Parathyroid adenoma (tissue), 2 donors: ENCODE results near the gene AMN1.
A peak's percentile ranks its signal among the peaks of the same experiment; 100 is the strongest.
"Not testable (repeated sequence)": the region's sequence is repeated elsewhere in the genome, so short reads cannot be mapped to it uniquely, and the experiment has no call there.

ENCODE experiments used
- H2AFZ ChIP-seq: fragments of 300-600 bp; sonication (generic); one replicate; pipeline ENCODE4 v1.7.0; 2017; ENCODE audit warnings: antibody characterized with exemption, mild to moderate bottlenecking
- H3K27ac ChIP-seq: fragments of 300-600 bp; sonication (generic); one replicate; pipeline ENCODE4 v1.7.0; 2017
- H3K27me3 ChIP-seq: fragments of 300-600 bp; sonication (generic); one replicate; pipeline ENCODE4 v1.7.0; 2017; ENCODE audit warnings: low read length; ENCODE audit not compliant: control insufficient read depth, insufficient read depth
- H3K36me3 ChIP-seq: fragments of 300-600 bp; sonication (generic); one replicate; pipeline ENCODE4 v1.7.0; 2017; ENCODE audit warnings: low read length; ENCODE audit not compliant: control insufficient read depth, insufficient read depth
- H3K4me1 ChIP-seq: fragments of 300-600 bp; sonication (generic); one replicate; pipeline ENCODE4 v1.7.0; 2017; ENCODE audit warnings: control low read depth
- H3K4me2 ChIP-seq: fragments of 300-600 bp; sonication (generic); one replicate; pipeline ENCODE4 v1.7.0; 2017; ENCODE audit warnings: low read length
- H3K4me3 ChIP-seq: fragments of 300-600 bp; sonication (generic); one replicate; pipeline ENCODE4 v1.7.0; 2017; ENCODE audit warnings: low read depth, low read length
- H3K79me2 ChIP-seq: fragments of 300-600 bp; sonication (generic); one replicate; pipeline ENCODE4 v1.7.0; 2017; ENCODE audit warnings: control low read depth
- H3K9ac ChIP-seq: fragments of 300-600 bp; sonication (generic); one replicate; pipeline ENCODE4 v1.7.0; 2017; ENCODE audit warnings: mild to moderate bottlenecking
- H3K9me3 ChIP-seq: fragments of 300-600 bp; sonication (generic); one replicate; pipeline ENCODE4 v1.7.0; 2017; ENCODE audit warnings: low read length; ENCODE audit not compliant: control insufficient read depth
- TF ChIP-seq, protein P1 (sequence below): fragments of 300-600 bp; sonication (generic); IDR thresholded peaks from one replicate; pipeline ENCODE4 v1.7.0; 2017; ENCODE audit warnings: antibody characterized with exemption, mild to moderate bottlenecking
- donor health status: primary hyperparathyroidism.

Gene AMN1

GRCh38 chr12:31687101-31687527, 41.7 kb downstream of the AMN1 start:
- H3K36me3 ChIP-seq = no peaks in the 10 kb centered on the region
- no peak overlapping the region for H3K27ac ChIP-seq
- H3K9ac ChIP-seq = no peak overlapping the region
- TF ChIP-seq, protein P1, sequence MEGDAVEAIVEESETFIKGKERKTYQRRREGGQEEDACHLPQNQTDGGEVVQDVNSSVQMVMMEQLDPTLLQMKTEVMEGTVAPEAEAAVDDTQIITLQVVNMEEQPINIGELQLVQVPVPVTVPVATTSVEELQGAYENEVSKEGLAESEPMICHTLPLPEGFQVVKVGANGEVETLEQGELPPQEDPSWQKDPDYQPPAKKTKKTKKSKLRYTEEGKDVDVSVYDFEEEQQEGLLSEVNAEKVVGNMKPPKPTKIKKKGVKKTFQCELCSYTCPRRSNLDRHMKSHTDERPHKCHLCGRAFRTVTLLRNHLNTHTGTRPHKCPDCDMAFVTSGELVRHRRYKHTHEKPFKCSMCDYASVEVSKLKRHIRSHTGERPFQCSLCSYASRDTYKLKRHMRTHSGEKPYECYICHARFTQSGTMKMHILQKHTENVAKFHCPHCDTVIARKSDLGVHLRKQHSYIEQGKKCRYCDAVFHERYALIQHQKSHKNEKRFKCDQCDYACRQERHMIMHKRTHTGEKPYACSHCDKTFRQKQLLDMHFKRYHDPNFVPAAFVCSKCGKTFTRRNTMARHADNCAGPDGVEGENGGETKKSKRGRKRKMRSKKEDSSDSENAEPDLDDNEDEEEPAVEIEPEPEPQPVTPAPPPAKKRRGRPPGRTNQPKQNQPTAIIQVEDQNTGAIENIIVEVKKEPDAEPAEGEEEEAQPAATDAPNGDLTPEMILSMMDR = no peak
- no peak overlapping the region for H3K4me2 ChIP-seq
- H2AFZ ChIP-seq = no peak overlapping the region
- H3K4me1 ChIP-seq = no peaks in the 10 kb centered on the region
- H3K27me3 ChIP-seq = no peaks in the 10 kb centered on the region
- no peaks in the 10 kb centered on the region for H3K79me2 ChIP-seq
- H3K9me3 ChIP-seq = no peaks in the 10 kb centered on the region
- no peak overlapping the region for H3K4me3 ChIP-seq

GRCh38 chr12:31685801-31686200, 43.0 kb downstream of the AMN1 start:
- Histone ChIP-seq H3K27me3 (no peaks in the 10 kb centered on the region), H3K4me1 (no peaks in the 10 kb centered on the region), H3K79me2 (no peaks in the 10 kb centered on the region), H3K4me3 (no peak overlapping the region), H2AFZ (no peak overlapping the region), H3K4me2 (no peak overlapping the region), H3K9ac (no peak overlapping the region), H3K9me3 (no peaks in the 10 kb centered on the region), H3K36me3 (peaks cover 2% of the 10 kb centered on the region), H3K27ac (no peak overlapping the region)
- TF ChIP-seq, protein P1 = no peak

DNA sequence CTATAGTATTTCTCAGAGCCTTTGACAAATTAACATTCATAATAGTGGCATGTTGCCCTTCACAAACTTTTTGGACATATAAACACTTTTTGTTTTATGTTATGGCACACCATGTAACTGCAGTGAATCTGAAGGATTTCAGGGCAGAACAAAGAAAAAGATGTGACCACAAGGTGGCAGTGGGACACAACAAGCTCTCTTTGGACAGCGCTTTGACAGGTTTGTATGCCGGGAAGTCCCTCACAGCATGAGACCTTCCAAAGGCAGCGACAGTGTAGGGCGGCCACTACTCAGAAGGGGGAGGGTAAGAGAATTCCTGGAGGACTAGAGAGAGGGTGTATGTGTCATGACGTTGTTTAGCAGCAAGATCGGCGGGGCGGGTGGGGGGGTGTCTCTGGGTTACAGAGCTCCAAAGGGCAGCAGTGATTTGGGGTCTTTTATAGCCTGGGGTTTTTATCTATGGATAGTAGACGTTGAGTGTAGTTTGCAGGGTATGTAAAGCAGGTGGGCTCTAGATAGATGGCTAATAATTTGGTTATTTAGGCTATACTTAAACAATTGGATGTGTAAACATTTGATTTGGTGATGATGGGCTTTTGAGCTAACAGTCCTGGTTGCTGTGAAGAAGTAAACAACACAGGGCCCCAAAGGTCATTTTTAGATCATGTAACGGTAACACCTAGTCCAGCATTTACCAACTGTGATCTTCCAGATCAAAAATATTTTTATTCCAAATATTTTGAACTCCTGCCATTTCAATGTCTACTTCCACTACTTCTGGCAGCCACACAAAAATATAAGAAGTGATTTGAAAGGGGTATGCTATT, 46.5 kb downstream of the AMN1 start:
- TF ChIP-seq, protein P1 = peak; percentile 60
- no peaks in the 10 kb centered on the region for H3K9me3 ChIP-seq
- no peak overlapping the region for H3K27ac ChIP-seq
- no peak overlapping the region for H3K9ac ChIP-seq
- H3K4me3 ChIP-seq = no peak overlapping the region
- no peak overlapping the region for H3K4me2 ChIP-seq
- no peaks in the 10 kb centered on the region for H3K4me1 ChIP-seq
- H3K27me3 ChIP-seq = no peaks in the 10 kb centered on the region
- peaks cover 2% of the 10 kb centered on the region for H3K36me3 ChIP-seq
- no peak overlapping the region for H2AFZ ChIP-seq
- no peaks in the 10 kb centered on the region for H3K79me2 ChIP-seq

DNA sequence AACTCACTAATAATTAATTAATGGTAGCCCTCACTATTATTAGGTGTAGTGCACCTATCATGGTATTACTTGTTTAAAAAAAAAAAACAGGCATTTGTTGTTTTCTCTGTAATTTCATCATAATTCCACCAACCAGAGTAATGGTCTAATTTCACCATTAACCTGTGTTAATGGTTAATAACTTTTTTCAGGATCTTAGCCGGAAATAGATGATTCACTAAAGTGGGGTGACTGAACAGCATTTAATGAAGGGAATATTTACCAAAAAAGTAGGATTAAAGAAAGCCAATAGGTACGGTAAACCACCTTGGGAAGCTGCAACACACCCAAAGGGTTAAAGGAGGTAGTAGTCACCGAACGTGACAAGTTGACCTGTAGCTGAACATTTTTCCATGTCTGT, 56.3 kb downstream of the AMN1 start:
- no peaks in the 10 kb centered on the region for H3K36me3 ChIP-seq
- H3K4me1 ChIP-seq = no peaks in the 10 kb centered on the region
- no peaks in the 10 kb centered on the region for H3K79me2 ChIP-seq
- no peak overlapping the region for H3K4me2 ChIP-seq
- no peaks in the 10 kb centered on the region for H3K9me3 ChIP-seq
- no peak overlapping the region for H2AFZ ChIP-seq
- no peak overlapping the region for H3K27ac ChIP-seq
- H3K4me3 ChIP-seq = no peak overlapping the region
- H3K9ac ChIP-seq = no peak overlapping the region
- no peaks in the 10 kb centered on the region for H3K27me3 ChIP-seq
- TF ChIP-seq, protein P1 = no peak

DNA sequence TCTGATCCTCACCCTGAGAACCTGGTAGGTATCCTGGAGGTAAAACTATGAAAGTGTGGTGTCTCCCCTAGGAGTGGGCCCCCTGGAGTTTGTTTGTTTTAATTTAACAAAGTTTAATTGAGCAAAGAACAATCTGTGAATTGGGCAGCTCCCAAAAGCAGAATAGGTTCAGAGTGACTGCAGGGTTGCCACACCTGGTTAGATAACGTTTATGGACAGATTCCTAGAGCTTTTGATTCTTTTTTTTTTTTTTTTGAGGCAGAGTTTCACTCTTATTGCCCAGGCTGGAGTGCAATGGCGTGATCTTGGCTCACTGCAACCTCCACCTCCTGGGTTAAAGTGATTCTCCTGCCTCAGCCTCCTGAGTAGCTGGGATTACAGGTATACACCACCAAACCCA, 59.2 kb downstream of the AMN1 start:
- H3K4me1 ChIP-seq, H3K9ac ChIP-seq: not testable (repeated sequence)

More for the DNA sequence above, 59.2 kb downstream of the AMN1 start:
- H2AFZ ChIP-seq, H3K9me3 ChIP-seq, H3K27ac ChIP-seq, H3K36me3 ChIP-seq, H3K4me2 ChIP-seq, H3K27me3 ChIP-seq, H3K4me3 ChIP-seq, H3K79me2 ChIP-seq: not testable (repeated sequence)
